RCC 7860 (cell line): ENCODE data around the gene ZNF791.
"Not testable (repeated sequence)": the region's sequence is repeated elsewhere in the genome, so short reads cannot be mapped to it uniquely, and the experiment has no call there.

Source experiments
- DNase-seq: peaks from one replicate; pipeline ENCODE4 v3.0.0-alpha.2; 2015; ENCODE audit warnings: low spot score
- FAIRE-seq: peaks from 2 replicates; lab custom pipeline; 2012; peaks lifted over from hg19 to GRCh38; lab: Jason Lieb, UNC

The ZNF791 gene

GRCh38 chr19:12628040-12629022 lies 17.6 kb downstream of the ZNF791 start:
- DNase-seq (no peak), FAIRE-seq (no peak)

GRCh38 chr19:12629215-12629614 lies 18.5 kb downstream of the ZNF791 start:
- no peak for DNase-seq
- FAIRE-seq: no peak

- FAIRE-seq: no peak
- DNase-seq: no peak
Observed at GRCh38 chr19:12636631-12637030, 25.9 kb downstream of the ZNF791 start.

- FAIRE-seq: no peak
- DNase-seq: no peak
Observed at GRCh38 chr19:12638611-12639182, 28.0 kb downstream of the ZNF791 start.

GRCh38 chr19:12639901-12640613 lies 29.3 kb downstream of the ZNF791 start:
- DNase-seq (peak; percentile 76), FAIRE-seq (peak; percentile 36)

GRCh38 chr19:12641456-12641855 lies 30.7 kb downstream of the ZNF791 start:
- no peak for FAIRE-seq

GRCh38 chr19:12642506-12642905 lies 31.8 kb downstream of the ZNF791 start:
- FAIRE-seq: no peak
- DNase-seq: no peak

More at GRCh38 chr19:12641456-12641855, 30.7 kb downstream of the ZNF791 start:
- DNase-seq: no peak

GRCh38 chr19:12643716-12644115 lies 33.0 kb downstream of the ZNF791 start:
- FAIRE-seq: not testable (repeated sequence)

GRCh38 chr19:12646551-12646950 lies 35.8 kb downstream of the ZNF791 start:
- no peak for FAIRE-seq
- DNase-seq: no peak

More at GRCh38 chr19:12643716-12644115, 33.0 kb downstream of the ZNF791 start:
- DNase-seq: not testable (repeated sequence)

GRCh38 chr19:12647047-12647446 lies 36.3 kb downstream of the ZNF791 start:
- no peak for DNase-seq
- FAIRE-seq: no peak

- DNase-seq: no peak
- FAIRE-seq: no peak
Observed at GRCh38 chr19:12647490-12648071, 36.9 kb downstream of the ZNF791 start.

GRCh38 chr19:12648088-12648487 lies 37.4 kb downstream of the ZNF791 start:
- DNase-seq (no peak), FAIRE-seq (no peak)

- no peak for FAIRE-seq
- DNase-seq: no peak
Observed at GRCh38 chr19:12649941-12650340, 39.2 kb downstream of the ZNF791 start.

GRCh38 chr19:12652219-12652618 lies 41.5 kb downstream of the ZNF791 start:
- DNase-seq: no peak
- FAIRE-seq: no peak

- DNase-seq (no peak), FAIRE-seq (no peak)
Observed at GRCh38 chr19:12655546-12655945, 44.8 kb downstream of the ZNF791 start.

- DNase-seq (no peak), FAIRE-seq (no peak)
Observed at GRCh38 chr19:12656899-12657571, 46.3 kb downstream of the ZNF791 start.

- DNase-seq (no peak), FAIRE-seq (no peak)
Observed at GRCh38 chr19:12657966-12658365, 47.2 kb downstream of the ZNF791 start.

GRCh38 chr19:12660980-12661379 lies 50.3 kb downstream of the ZNF791 start:
- no peak for FAIRE-seq

GRCh38 chr19:12664406-12665280 lies 53.9 kb downstream of the ZNF791 start:
- no peak for DNase-seq
- no peak for FAIRE-seq

More at GRCh38 chr19:12660980-12661379, 50.3 kb downstream of the ZNF791 start:
- no peak for DNase-seq

- DNase-seq (no peak), FAIRE-seq (no peak)
Observed at GRCh38 chr19:12665281-12665573, 54.5 kb downstream of the ZNF791 start.
